GM13977 (cell line): ENCODE results near the gene TUG1.
A peak's percentile ranks its signal among the peaks of the same experiment; 100 is the strongest.

ENCODE experiments used
- DNase-seq: peaks from one replicate; pipeline ENCODE4 v3.0.0; 2012; ENCODE audit warnings: low spot score
- in situ Hi-C: fragments of 300-500 bp; cut with MboI; formaldehyde crosslinking; loops from one replicate; pipeline ENCODE4 v1.12.0; 2022; ENCODE audit warnings: low sequenced_read_pairs, low pct_unique_long_range_greater_than_20kb, mixed read lengths, inconsistent platforms; ENCODE audit not compliant: unreplicated experiment
- TF ChIP-seq, protein P1 (sequence below): IDR thresholded peaks from 2 replicates; pipeline ENCODE4 v1.5.1; 2012; ENCODE audit warnings: mild to moderate bottlenecking, control low read depth; ENCODE audit not compliant: insufficient read depth; ENCODE audit errors: extremely low read depth, missing control alignments

The TUG1 gene

DNA sequence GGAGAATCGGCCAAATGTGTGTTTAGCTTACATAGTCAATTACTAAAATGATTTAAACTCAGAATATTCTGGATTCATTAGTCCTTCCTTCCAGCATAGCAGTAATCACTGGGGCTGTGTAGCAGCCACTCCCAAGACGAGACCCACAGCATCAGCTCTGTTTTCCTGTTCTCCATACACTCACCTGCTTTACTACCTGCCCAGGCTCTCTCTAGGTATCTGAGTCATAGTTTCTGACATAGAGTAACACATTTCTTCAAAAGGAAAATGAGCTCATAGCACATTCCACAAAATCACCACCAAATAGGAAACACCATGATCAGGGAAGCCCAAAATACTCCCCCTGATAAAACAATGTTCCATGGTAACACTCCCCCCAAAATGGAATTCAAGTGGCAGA lies 23.4 kb upstream of the TUG1 start:
- DNase-seq = no peak
- TF ChIP-seq, protein P1, sequence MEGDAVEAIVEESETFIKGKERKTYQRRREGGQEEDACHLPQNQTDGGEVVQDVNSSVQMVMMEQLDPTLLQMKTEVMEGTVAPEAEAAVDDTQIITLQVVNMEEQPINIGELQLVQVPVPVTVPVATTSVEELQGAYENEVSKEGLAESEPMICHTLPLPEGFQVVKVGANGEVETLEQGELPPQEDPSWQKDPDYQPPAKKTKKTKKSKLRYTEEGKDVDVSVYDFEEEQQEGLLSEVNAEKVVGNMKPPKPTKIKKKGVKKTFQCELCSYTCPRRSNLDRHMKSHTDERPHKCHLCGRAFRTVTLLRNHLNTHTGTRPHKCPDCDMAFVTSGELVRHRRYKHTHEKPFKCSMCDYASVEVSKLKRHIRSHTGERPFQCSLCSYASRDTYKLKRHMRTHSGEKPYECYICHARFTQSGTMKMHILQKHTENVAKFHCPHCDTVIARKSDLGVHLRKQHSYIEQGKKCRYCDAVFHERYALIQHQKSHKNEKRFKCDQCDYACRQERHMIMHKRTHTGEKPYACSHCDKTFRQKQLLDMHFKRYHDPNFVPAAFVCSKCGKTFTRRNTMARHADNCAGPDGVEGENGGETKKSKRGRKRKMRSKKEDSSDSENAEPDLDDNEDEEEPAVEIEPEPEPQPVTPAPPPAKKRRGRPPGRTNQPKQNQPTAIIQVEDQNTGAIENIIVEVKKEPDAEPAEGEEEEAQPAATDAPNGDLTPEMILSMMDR = no peak
- in situ Hi-C loops = no loop called here

DNA sequence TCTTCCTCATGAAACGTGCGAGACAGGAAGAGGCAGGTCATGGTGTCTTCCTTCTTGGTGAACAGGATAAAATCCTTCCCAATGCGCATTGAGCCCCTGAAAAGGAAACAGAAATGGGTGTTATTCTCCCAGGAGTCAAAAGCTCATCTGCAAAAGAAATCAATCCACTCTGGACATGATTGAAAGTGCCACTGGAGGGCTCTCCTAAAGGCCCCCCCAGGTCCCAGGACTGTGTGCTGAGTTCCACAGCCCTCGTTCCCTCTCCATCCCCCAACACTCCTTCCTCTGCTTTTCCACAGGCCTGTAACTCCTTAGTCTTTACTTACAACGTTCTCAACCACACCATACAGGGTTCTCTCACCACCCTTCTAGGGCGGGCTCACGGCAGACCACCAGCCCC lies 22.7 kb upstream of the TUG1 start:
- no peak for DNase-seq
- in situ Hi-C loops = no loop called here
- TF ChIP-seq, protein P1 = no peak

DNA sequence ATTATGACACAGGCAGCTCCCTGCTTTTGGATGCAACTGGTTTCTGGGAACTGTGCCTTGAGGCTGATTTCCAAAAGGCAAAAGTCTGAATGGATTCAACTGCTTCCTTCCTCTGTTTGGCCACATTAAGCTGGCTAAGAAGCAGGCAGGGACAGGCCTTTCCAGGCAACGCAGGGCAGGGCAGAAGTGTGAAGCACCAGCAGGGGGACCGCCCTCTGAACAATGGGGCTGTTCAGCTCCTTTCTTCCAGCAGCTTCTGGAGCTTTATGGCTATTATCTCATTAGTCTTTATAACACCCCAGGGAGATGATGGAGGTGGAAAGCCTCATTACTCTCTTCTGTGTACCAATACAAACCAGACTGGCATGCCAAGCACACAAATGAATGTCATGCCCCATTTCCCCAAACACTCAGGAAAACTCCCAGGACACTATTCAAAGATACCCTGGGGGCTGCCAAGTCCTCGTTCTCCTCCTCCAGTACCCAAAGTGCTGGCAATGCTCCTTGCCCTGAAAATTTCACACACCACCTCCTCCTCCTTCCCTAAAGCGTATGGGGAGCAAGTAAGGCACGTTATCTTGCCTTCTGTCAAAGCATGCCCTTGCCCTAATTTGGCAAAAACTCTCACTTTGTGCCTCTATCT lies 21.8 kb upstream of the TUG1 start:
- TF ChIP-seq, protein P1 = no peak
- in situ Hi-C loops = no loop called here
- no peak for DNase-seq

DNA sequence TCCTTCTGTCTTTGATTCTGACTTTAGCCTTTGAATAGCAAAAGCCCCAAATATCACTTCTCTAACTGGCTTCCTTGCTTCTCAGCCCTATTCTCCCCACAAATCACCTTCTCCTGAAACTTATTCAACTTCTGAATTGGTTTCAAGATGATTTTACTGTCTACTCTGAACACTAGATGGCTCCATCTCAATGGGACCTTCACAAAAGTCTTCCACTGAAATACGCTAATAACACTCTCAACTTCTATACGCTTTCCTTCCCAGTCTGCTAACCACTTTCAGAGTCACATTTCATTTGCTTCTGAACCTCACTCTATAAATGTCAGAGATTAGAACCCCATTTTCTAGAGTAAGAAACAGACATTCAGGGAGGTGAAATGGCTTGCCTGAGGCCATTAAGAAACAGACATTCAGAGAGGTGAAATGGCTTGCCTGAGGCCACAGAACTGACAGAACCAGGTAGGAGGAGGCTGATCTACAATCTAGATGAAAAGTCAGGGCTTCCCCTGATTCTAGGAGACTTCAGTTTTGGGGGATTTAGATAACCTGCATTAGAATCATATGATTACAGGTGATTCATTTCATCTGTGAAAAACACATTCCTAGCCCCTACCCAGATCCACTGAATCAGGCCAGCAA lies 21.1 kb upstream of the TUG1 start:
- in situ Hi-C loops = no loop called here
- TF ChIP-seq, protein P1 = peak; percentile 43
- peak; percentile 28 for DNase-seq

DNA sequence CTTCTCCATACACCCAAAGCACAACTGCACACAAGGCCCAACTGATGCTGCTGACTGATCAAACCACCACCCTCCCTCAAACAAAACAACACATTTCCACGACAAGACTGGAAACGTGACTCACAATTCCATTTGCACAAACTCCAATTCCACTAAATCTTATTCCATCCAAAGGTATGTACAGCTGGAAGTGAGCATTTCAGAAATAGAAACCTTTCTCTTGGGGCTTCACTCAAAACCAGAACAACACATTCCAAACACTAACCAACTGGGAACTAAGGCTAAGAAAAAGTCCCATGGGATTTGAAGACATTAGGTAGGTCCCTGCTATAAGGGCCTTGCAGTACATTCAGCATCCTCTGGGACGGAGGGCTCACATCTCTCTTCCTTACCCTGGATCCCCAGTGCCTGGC lies 20.1 kb upstream of the TUG1 start:
- DNase-seq = no peak
- TF ChIP-seq, protein P1 = no peak
- in situ Hi-C loops = no loop called here

DNA sequence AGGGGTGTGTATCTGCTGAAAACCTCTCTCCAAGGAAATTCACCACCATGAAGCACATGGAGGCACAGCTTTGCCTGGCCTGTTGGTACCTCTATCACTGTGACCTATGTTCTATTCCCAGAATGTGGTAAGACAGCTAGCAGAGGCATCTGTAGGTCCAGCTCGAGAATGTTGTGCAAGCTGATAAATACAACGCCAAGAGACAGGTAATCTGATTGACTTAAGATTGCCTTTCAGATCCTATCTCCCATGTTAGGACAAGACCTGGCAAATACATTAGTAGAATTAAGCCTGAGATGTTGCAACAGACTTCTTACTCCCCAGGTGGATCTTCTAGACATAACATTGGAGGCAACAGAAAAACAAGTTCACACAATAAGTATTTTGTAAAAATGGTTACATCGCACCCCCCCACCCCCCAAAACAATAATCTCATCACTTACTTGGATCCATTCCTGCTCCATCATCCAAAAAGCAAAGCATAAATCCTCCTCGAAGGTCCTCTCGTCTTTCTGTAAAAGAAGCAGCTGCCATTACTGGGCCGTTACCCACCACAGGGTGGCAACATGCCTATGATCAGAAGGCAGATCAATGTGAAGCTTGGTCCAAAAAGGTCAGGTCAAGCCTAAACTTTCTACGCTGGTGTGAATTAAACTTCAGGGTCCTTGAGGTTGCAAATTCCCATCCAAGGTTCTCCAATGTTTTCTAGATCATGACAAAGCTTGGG lies 19.0 kb upstream of the TUG1 start:
- TF ChIP-seq, protein P1 = no peak
- in situ Hi-C loops = no loop called here
- DNase-seq = no peak
